VCaP (cell line): ENCODE measurements around the gene PTGIR.
A peak's percentile ranks its signal among the peaks of the same experiment; 100 is the strongest.

ENCODE experiments used
- H3K27ac ChIP-seq: fragments of 450-650 bp; 2 replicates; pipeline ENCODE4 v1.5.1; 2017
- TF ChIP-seq, protein P1 (sequence below): fragments of 450-650 bp; conservative IDR thresholded peaks from 2 replicates; pipeline ENCODE4 v1.5.1; 2017; ENCODE audit warnings: mild to moderate bottlenecking, moderate library complexity

The PTGIR gene

GRCh38 chr19:46620267-46620666 lies 4.6 kb downstream of the PTGIR start:
- TF ChIP-seq, protein P1, sequence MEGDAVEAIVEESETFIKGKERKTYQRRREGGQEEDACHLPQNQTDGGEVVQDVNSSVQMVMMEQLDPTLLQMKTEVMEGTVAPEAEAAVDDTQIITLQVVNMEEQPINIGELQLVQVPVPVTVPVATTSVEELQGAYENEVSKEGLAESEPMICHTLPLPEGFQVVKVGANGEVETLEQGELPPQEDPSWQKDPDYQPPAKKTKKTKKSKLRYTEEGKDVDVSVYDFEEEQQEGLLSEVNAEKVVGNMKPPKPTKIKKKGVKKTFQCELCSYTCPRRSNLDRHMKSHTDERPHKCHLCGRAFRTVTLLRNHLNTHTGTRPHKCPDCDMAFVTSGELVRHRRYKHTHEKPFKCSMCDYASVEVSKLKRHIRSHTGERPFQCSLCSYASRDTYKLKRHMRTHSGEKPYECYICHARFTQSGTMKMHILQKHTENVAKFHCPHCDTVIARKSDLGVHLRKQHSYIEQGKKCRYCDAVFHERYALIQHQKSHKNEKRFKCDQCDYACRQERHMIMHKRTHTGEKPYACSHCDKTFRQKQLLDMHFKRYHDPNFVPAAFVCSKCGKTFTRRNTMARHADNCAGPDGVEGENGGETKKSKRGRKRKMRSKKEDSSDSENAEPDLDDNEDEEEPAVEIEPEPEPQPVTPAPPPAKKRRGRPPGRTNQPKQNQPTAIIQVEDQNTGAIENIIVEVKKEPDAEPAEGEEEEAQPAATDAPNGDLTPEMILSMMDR = no peak
- H3K27ac ChIP-seq = no peak overlapping the region

DNA sequence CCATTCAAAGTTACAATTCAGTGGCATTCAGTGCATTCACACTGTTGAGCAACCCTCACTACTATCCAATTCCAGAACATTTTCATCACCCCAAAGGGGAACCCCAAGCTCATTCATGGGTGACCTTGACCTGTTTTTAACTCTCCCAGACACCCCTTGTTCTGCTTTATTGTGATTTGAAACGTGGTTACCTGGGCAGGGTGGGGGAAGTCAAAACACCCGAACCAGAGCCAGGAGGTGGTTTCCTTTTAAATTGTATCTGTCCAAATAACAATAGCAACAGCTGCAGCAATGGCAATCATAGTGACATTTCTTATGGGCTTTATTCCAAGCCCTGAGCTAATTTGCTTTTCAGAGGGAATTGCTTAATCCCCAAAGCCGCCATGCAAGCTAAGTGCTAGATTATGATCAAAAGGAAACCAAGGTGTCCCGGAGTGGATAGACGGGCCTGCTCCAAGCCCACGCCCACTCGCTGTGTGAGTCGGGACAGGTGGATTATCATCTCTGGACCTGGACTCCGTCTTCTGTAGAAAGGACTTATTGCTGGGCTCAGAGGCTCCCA lies 6.1 kb downstream of the PTGIR start:
- H3K27ac ChIP-seq = no peak overlapping the region
- TF ChIP-seq, protein P1 = no peak

DNA sequence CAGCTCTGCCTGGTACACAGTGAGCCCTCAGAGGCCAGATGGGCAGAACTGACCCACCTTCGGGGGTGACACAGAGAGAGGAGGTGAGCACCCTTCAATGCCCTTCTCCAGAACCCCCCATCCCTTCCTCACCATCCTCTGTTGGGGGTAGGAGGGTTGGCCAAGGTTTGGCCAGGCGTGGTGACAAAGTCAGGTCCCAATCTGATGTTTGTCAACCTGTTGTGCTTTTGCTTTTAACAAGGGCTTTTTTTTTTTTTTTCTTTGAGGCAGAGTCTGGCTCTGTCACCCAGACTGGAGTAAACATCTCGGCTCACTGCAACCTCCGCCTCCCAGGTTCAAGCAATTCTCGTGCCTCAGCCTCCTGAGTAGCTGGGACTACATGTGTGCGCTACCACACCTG lies 7.3 kb downstream of the PTGIR start:
- TF ChIP-seq, protein P1 = no peak
- H3K27ac ChIP-seq = no peak overlapping the region; the same call in 1 of the 2 replicates

DNA sequence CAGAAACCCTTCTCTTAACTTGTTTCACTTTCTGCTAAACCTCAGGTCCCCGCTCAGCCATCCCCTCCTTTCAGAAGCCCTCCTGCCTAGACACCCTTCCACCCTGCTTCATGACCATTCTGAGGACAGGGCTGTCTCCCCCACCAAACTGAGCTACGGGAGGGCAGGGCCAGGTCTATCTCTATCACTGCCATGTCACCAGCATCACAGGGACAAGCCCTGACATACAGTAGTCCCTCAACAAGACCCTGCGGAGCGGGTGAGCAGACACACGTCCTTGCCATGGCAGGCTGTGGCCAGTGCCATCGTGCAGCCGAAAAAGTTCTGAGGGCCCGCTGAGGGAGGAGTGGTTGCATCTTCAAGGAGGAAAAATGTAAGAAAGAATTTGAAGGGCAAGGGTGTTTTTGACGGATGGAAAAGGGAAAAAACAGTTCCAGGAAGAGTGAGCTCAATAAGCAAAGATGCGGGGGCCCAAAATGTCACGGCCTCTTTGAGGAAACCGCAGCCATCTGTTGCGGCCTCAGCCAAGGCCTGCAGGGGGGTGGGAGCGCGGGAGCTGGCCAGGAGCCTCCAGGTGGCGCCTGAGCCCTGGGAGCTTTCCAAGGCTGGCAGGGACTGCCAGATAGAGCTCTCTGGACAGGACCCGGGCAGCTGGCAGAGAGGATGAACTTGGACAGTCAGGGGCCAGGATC lies 8.1 kb downstream of the PTGIR start:
- TF ChIP-seq, protein P1 = peak; percentile 89
- H3K27ac ChIP-seq = peak overlapping the region; percentile 11; the same call in 1 of the 2 replicates

DNA sequence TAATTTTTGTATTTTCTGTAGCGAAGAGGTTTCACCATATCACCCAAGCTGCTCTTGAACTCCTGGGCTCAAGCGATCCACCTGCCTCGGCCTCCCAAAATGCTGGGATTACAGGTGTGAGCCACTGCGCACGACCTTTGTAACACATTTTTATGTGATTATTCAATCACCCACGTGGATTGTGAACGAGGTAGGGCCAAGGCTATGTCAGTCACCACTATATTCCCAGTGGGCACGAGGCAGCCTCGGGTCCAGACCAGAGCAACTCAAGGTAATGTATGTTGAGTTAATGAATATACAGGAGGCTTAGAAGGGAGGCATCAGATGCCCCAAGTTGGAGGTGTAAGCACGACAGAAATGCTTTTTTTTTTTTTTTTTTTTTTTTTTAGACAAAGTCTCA lies 8.9 kb downstream of the PTGIR start:
- no peak overlapping the region for H3K27ac ChIP-seq
- TF ChIP-seq, protein P1 = no peak

DNA sequence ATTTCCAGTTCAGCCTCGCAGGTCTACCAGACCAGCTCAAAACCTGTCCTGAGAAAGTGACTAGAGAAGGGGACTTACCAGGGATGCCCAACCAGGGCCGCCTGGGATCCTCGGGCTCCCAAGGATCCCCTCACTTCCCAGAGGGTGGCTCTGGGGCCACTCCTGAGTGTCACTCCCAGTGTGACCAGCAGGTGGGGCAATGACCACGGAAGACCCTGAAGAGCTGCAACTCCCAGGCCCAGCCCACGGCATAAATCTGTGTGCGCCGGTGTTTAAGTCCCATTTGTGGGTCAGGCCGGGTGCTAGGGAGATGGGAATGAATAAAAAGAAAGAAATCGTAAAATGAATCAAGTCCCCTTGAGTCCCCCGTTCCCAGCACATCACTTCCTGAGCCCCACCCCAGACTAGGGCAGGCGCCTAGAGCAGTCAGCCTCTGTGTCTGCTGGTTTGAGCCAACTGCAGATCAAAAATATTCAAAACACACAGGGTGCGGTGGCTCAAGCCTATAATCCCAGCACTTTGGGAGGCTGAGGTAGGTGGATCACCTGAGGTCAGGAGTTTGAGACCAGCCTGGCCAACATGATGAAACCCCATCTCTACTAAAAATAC lies 10.7 kb downstream of the PTGIR start:
- TF ChIP-seq, protein P1 = peak; percentile 94
- H3K27ac ChIP-seq = peak overlapping the region; percentile 42

GRCh38 chr19:46613525-46613924 lies 11.4 kb downstream of the PTGIR start:
- TF ChIP-seq, protein P1 = no peak
- peak overlapping the region; percentile 42 for H3K27ac ChIP-seq
